H1 (cell line): ENCODE results near the gene MYO1G. TPM values are rescaled to one million over a fixed set of nuclear protein-coding genes. Genes with fewer than 3 reads are reported as not detected.

ENCODE experiments used
- CHD7 ChIP-seq: fragments of 300-600 bp; sonication (generic); IDR thresholded peaks from 2 replicates; pipeline ENCODE4 v1.7.1; 2012; ENCODE audit warnings: low read length, moderate library complexity, mild to moderate bottlenecking, inconsistent platforms; ENCODE audit not compliant: insufficient replicate concordance
- RAD21 ChIP-seq, 2 experiments: IDR thresholded peaks in 1 of 2; conservative IDR thresholded peaks in 1 of 2; 2 replicates each; pipeline ENCODE4 v1.6.1; 2011; ENCODE audit warnings: low read depth in 2 of 2, low read length in 2 of 2, improper control_type of control experiment in 1 of 2, inconsistent platforms in 1 of 2, mild to moderate bottlenecking in 1 of 2, moderate library complexity in 1 of 2
- USF2 ChIP-seq: IDR thresholded peaks from 2 replicates; pipeline ENCODE4 v1.6.1; 2011; ENCODE audit warnings: low read length, improper control_type of control experiment
- polyA plus RNA-seq, 7 experiments: library from polyadenylated mRNA; depleted of rRNA in 3 of 7; stranded (reverse) in 5 of 7; unstranded in 2 of 7; fragments of >200 nt in 5 of 7; fragments of 200-250 nt in 2 of 7; gene quantifications; 1 replicate in 5 of 7; 2 replicates in 1 of 7; 4 replicates in 1 of 7; pipeline versions ENCODE4 v1.2.1 to v1.2.3, GENCODE V29; 2011 to 2013; ENCODE audit warnings: missing spikeins in 2 of 7, mixed read lengths in 2 of 7
- total RNA-seq: library from RNA; stranded (reverse); fragmentation: NEBNext Ultra II Directional; extraction: Animal tissue kit (Norgen Biotek cat#: 25700); gene quantifications from 2 replicates; pipeline ENCODE4 v1.2.1, GENCODE V29; 2021

The MYO1G gene
- total and polyA plus RNA-seq, 2 of the 8 experiments (the other 6 are each of a cell fraction or from before 2014, with no cell fraction given), result 0.08 to 0.19 TPM

- TF ChIP-seq CHD7 (no peak), USF2 (no peak), RAD21 (IDR thresholded peaks at IDR 0.05 in 1 of 2, conservative IDR thresholded peaks at IDR 0.05 in 1 of 2; ENCODE audit: low read depth in 2 of 2, low read length in 2 of 2) (no peak)
Observed at GRCh38 chr7:44959433-44959951, 19.3 kb downstream of the MYO1G start (continued).
